Measurements from ENCODE around the gene PCDH1.

Gene PCDH1

DNA sequence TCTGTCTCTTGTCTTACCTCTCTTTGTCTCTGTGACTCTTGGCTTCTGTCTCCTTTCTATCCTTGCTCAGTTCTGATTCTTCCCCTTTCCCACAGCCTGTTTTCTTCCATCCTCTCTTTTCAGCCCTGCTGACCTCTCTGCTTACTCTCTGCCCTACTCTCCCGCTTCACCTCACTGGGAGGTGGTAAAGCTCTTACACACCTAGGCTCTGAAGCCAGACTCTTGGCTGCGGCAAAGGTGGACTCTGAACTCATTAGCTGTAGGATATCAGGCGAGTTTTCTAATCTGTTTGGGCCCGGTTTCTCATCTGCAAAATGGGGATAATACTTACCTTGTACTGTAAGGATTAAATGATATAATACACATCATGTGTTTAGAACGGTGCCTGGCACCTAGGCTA is 11.1 kb downstream of the PCDH1 start:
- TF ChIP-seq ZNF565 (CRISPR knock-in tag; conservative IDR thresholded peaks at IDR 0.05; ENCODE audit: low read depth) (no peak), ARNTL (CRISPR knock-in tag; IDR thresholded peaks at IDR 0.05; ENCODE audit: borderline replicate concordance, low read depth) (no peak), ZFP3 (CRISPR knock-in tag; IDR thresholded peaks at IDR 0.05) (no peak), CSRNP3 (CRISPR knock-in tag; IDR thresholded peaks at IDR 0.05) (no peak), CSDC2 (CRISPR knock-in tag; IDR thresholded peaks at IDR 0.05) (no peak)
- no peak for ATAC-seq

- no peak for ATAC-seq
- TF ChIP-seq PATZ1 (CRISPR knock-in tag; IDR thresholded peaks at IDR 0.05; ENCODE audit: borderline replicate concordance) (no peak), ZFP30 (CRISPR knock-in tag; IDR thresholded peaks at IDR 0.05) (no peak)
- TF ChIP-seq, protein P1, sequence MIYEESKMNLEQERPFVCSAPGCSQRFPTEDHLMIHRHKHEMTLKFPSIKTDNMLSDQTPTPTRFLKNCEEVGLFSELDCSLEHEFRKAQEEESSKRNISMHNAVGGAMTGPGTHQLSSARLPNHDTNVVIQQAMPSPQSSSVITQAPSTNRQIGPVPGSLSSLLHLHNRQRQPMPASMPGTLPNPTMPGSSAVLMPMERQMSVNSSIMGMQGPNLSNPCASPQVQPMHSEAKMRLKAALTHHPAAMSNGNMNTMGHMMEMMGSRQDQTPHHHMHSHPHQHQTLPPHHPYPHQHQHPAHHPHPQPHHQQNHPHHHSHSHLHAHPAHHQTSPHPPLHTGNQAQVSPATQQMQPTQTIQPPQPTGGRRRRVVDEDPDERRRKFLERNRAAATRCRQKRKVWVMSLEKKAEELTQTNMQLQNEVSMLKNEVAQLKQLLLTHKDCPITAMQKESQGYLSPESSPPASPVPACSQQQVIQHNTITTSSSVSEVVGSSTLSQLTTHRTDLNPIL (CRISPR knock-in tag; IDR thresholded peaks at IDR 0.05; ENCODE audit: low read depth) = no peak
Observed at GRCh38 chr5:141866096-141866495, 12.1 kb downstream of the PCDH1 start.

DNA sequence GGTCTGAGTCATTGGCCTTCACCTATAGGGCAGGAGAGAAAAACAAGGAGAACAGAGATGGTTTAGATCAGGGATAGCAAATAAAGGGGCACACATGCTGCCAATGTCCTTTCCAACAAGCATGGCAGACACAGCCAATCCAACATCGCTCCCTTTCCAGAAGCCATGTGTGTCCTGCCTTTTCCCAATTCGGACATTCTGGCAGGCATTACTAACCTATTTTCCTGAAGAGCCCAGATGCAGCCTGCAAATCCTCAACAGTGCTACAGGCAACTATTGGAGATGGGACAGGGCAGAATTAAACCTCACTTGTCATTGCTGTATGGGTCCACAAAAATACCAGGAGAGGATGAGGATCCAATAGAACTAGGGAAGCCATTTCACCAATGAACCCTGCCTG is 12.8 kb downstream of the PCDH1 start:
- ATAC-seq = no peak
- TF ChIP-seq BACH2 (CRISPR knock-in tag; IDR thresholded peaks at IDR 0.05; ENCODE audit: borderline replicate concordance) (no peak), CSDC2 (CRISPR knock-in tag; IDR thresholded peaks at IDR 0.05) (no peak), PPARA (CRISPR knock-in tag; IDR thresholded peaks at IDR 0.05; ENCODE audit: borderline replicate concordance) (no peak), RARB (CRISPR knock-in tag; IDR thresholded peaks at IDR 0.05) (no peak), CSRNP3 (CRISPR knock-in tag; IDR thresholded peaks at IDR 0.05) (no peak), ZC3H10 (CRISPR knock-in tag; IDR thresholded peaks at IDR 0.05) (no peak), TCF4 (CRISPR knock-in tag; IDR thresholded peaks at IDR 0.05; ENCODE audit: borderline replicate concordance) (no peak), OSR1 (CRISPR knock-in tag; IDR thresholded peaks at IDR 0.05) (no peak), ZFP3 (CRISPR knock-in tag; IDR thresholded peaks at IDR 0.05) (no peak), ZNF565 (CRISPR knock-in tag; conservative IDR thresholded peaks at IDR 0.05; ENCODE audit: low read depth) (no peak), ZFP30 (CRISPR knock-in tag; IDR thresholded peaks at IDR 0.05) (no peak), ISL1 (CRISPR knock-in tag; IDR thresholded peaks at IDR 0.05) (no peak), TSHZ2 (CRISPR knock-in tag; IDR thresholded peaks at IDR 0.05) (no peak), ZNF8 (CRISPR knock-in tag; IDR thresholded peaks at IDR 0.05) (no peak), SNAI2 (CRISPR knock-in tag; IDR thresholded peaks at IDR 0.05) (no peak), TOX (CRISPR knock-in tag; IDR thresholded peaks at IDR 0.05; ENCODE audit: borderline replicate concordance) (no peak), ZNF70 (CRISPR knock-in tag; IDR thresholded peaks at IDR 0.05) (no peak)
- TF ChIP-seq, protein P1 (CRISPR knock-in tag; IDR thresholded peaks at IDR 0.05; ENCODE audit: low read depth) = no peak

Measured in SK-N-SH treated with all-trans-retinoic acid at 6 μM for 48 hours (cell line).